EL (cell line): ENCODE measurements around the gene FBRSL1.

ENCODE experiments used
- DNase-seq: peaks from one replicate; pipeline ENCODE4 v3.0.0-alpha.2; 2016

FBRSL1 gene

DNA sequence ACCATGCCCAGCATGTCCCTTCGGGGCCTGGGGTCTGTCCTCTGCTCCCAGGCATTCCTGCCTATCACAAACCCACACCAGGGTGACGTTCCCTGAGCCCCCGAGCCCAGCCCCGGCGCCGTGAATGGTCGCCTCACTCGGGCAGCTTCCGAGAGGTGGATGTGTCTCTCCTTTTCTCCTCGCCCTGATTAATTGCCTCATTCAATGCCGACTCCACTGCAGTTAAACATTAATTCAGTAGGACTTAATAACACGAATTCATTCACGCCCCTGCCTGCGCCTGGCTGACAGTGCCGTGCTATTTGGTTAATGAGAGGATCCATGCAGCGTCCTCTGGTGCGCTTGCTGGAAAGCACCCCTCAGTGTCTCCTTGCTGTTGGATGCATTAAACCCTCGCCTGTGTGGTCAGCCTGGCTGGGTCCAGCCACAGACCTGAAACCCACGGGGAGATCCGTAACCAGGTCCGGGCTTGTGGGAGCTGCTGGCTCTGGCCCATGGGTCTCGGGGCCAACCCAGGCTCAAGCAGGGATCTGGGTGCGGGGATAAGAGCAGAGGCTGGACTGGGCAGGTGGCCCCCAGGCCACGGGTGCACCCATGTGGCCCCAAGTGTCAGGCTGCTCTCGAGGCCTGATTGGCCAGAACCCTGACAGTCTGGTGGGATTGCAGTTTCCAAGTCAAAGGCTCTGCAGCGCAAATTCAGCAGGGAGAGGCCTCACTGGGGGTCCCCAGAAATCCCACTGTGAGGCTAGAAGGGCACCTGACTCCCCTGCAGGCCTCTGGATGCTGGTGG, 55.4 kb downstream of the FBRSL1 start:
- no peak for DNase-seq

DNA sequence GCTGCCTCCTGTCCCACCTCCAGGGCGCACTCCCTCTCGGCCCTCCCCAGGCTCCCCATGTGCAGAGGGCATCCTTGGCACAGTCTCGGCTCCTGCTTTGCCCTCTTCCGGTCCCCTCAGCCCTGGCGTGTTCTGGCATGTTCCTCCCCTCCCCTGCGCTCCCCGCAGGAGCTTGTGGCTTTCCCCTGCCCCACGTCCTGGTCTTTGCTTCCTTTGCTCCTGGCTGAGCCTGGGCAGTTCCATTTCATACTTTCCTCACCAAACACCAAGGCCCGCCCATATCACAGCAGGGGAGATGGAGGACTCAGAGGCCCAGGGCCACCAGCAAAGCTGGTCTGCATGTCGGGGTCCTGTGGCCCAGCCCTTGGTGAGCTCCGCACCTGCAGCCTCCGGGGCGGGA, 56.0 kb downstream of the FBRSL1 start:
- no peak for DNase-seq

DNA sequence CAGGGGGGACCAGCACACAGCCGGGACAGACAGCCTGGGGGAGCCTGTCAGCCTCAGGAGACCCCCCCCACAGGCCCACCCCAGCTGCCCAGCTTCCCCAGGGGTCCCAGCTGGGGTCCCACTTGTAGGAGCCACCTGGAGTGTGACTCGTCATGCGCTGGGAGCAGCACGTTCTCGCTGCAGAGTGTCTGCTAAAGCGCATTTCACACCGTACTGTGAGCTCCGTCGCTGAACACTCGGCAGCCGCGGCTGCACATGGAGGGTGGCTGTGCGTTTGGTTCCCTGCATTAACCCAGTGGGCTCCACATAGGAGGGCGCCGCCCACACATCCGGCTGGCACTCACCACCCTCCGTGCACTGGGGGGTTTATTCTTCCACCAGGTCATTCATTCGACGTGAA, 56.7 kb downstream of the FBRSL1 start:
- DNase-seq: no peak

DNA sequence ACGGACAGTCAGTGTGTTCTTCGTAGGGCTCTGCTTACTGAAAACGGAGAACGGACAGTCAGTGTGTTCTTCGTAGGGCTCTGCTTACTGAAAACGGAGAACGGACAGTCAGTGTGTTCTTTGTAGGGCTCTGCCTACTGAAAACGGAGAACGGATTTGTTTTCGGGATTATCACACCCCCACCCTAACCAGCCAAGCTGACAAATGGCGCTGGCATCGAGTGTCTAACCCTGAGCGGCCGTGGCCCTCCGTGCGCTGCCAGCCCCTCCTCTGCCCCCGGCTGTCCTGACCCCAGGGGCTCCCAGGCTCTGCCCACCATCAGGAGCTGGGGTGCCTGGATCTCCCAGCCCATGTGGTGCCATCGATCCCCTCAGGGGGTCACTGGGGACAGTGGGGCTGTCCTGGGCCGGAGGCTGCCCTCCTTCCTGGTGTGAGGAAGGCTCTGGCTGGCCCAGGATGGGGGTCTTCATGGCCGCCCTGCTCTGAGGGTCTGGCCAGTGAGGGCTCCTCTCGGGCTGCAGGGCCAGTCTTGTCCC, 57.3 kb downstream of the FBRSL1 start:
- DNase-seq: no peak

DNA sequence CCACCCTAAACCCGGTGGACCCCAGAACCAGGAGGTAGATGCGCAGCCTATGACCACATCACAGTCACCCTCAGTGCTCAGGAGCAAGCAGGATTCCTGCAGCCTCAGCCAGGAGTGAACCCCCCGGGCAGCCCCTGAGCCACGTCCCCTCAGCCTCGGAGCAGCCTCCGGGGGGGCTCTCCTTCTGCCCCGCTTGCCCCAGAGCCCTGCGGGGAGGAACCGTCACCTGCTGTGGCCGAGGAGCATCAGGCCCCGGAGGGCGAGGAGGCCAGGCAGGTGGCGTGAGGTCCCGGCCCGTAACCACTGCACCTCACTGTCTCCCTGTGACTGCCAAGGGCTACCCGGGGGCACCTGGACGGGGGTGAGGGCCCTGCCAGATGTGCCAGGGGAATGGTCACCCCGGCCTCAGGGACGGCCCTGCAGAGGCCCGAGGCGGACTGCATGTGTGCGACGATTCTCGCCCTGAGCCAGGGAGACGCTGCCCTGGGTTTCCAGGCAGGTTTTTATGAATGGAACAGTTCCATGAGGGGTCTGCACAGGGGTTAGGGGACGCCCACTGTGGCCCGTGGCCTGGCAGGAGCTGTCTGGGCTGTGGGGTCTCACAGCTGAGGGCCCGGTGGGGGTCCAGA, 58.6 kb downstream of the FBRSL1 start:
- DNase-seq: no peak

DNA sequence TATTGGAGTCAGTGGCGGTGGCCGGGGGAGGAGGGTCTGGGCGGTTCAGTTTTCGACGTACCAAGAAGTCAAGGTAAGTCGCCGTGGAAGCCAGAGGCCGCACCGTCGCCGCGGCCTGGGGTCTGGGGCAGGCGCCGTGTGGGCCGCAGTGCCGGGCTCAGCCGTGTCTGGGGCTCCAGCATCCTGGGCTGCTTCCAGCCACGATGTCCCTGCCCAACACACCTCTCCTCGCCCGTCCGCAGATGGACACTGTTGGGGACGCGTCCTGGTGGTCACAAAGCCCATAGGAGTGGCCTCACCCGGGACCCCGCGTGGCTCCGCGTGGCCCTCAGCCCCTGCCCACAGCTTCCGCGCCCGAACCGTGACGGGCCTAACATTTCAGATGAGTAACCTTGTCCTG, 59.1 kb downstream of the FBRSL1 start:
- DNase-seq: no peak

DNA sequence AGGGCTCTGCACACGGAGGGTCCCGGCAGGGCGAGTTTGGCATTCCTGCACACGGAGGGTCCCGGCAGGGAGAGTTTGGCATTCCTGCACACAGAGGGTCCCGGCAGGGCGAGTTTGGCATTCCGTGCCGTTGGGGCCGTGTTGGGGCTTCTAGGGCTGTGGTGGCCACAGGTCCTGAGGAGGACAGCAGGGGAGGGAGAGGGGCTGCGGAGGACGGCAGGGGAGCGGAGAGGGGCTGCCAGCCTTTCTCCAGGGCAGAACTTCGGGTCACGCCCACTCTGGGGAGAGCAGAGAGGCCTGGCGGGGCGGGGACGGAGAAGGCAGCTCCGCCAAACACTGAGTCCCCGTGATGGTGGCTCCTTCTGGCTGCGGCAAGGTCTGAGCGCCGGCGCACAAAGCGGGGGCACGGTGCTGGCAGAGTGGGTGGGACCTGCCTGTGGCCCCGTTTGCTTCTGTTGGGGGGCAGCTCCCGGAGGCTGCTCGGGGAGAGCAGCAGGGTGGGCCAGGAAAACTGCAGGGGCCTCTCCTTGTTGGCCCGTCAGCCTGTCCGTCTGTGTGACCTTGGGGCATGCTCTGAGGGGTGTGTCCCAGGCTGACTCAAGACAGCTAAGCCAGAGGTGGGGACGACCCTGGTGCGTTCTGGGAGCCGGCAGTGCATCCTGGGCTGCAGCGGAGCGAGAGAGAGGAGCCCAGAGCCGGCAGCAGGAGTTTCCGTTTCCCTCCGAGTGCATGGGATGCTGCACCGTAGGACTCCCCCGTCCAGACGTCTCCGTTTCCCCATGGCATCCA, 60.3 kb downstream of the FBRSL1 start:
- no peak for DNase-seq

DNA sequence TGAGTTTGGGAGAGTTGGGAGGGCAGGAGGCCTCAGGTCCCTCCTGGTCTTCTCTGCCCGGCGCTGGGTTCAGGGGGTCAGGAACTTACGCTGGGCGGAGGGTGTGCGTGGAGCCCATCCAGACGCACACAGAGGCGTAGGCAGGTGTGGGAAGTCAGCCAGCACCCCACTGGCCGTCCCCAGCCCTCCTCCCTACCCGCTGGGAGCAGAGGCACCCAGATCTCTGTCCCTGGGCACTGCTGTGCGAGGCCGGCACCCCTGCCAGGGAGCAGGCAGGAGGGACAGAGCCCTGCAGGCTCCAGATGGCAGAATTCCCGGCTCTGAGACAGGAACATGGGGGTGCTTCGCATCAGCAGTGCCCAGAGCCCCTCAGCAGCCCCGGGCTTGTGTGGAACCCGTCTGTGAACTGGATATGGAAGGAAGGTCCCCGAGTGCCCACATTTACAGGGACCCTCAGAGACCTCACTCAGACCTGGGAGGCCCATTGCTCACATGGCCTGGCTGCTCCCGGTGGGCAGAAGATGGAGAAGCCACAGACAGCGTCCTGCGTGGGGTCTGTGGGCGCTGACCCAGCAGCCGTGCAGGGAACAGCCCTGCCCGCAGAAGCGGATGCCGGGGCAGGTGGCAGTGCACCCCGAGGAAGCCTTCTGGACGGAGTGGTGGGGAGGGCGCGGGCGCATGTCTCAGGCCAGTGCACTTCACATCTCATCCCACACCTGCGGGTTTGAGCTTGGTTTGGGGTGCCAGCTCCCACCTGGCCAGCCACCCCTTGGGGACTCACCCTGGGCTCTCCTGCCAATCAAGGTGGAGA, 61.1 kb downstream of the FBRSL1 start:
- no peak for DNase-seq

DNA sequence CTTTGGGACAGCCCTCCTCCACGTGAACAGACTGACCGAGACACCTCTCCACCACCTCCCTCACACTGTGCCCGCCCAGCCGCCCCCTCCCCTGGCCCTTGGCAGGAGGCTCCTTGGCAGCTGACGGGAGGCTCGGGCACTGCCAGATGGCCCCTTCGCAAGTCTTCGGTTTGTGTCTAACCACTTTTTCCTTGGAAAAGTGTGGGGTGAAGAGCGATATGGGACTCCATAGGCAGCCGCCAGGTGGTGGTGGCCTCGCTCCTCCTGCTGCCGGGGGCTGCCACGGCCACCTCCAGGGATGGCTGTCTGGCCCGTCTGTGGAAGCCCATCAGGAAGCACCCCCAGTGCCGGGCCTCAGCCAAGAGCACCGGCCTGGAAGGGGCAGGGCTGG, 61.7 kb downstream of the FBRSL1 start:
- no peak for DNase-seq

DNA sequence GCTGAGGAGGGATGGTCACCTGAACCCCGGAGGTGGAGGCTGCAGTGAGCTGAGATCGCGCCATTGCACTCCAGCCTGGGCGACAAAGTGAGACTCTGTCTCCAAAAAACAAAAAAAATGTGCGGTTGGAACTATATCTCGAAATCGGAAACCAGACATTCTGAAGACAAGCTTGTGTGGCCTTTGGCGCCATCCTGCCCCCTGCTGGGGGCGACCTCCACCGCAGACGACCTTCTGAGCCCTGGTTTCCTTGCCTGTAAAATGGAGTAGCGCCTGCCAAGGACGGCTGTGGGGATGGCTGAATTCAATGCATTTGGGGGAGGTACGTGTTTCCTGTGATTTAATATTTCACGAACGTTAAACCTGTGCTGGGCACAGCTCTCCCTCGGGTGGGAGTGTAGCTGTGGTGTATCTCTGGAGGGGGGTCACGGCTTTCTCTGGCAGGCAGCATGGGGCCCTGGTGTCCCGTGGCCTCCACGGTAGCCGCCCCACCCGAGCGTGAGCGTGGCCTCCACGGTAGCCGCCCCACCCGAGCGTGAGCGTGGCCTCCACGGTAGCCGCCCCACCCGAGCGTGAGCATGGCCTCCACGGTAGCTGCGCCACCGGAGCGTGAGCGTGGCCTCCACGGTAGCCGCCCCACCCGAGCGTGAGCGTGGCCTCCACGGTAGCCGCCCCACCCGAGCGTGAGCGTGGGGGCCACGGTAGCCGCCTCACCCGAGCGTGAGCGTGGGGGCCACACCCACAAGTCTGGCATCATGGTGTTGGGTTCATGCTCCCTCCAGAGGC, 65.1 kb downstream of the FBRSL1 start:
- no peak for DNase-seq

DNA sequence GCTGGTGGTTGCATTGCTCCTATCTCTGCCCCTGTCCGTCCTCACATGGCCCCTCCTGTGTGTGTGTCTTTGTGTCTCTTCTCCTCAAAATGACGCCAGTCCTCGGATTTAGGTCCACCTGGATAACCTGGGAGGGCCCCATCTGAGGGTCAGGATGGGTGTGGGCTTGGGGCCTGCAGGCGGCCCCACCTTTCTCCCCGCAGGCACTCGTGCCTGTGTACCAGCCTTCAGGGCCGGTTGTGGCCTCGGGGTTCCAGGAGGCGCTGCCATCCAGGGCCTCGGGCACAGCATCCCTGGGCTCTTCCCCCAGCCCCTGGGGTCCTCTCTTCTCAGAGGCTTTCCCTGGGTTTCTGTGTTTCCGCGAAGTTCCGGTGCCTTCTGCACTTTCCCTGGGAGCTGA, 65.7 kb downstream of the FBRSL1 start:
- DNase-seq: no peak

DNA sequence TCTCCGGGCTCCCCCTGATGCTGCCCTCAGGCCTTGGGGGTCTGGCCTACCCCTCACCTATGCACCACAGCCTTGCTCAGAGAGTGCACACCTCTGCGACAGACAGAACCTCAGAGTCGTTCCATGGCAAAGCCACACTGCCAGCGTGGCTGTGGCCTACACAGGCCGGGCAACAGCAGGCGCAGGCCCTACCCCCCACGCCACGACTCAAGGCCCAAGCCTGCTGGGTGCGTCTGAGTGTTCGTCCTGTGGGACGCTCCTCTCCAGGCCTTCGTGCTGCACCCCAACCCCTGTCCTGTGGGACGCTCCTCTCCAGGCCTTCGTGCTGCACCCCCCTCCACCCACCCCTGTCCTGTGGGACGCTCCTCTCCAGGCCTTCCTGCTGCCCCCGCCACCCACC, 66.3 kb downstream of the FBRSL1 start:
- no peak for DNase-seq

DNA sequence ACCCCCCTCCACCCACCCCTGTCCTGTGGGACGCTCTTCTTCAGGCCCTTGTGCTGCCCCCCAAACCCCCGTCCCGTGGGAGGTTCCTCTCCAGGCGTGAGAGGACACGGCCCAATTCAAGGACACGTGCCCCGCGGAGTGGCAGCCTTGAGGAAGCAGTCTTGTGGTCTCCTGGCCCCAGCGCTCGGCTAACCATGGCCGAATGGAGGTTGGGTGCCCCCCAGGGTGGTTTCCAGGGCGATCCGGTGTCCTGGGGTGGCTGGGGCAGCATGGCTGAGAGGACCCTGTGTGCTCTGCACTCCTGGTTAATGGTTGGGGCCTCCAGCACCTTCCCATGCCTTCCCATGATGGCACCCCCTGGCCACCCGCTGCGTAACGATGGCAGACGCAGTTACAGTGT, 66.8 kb downstream of the FBRSL1 start:
- DNase-seq: no peak

DNA sequence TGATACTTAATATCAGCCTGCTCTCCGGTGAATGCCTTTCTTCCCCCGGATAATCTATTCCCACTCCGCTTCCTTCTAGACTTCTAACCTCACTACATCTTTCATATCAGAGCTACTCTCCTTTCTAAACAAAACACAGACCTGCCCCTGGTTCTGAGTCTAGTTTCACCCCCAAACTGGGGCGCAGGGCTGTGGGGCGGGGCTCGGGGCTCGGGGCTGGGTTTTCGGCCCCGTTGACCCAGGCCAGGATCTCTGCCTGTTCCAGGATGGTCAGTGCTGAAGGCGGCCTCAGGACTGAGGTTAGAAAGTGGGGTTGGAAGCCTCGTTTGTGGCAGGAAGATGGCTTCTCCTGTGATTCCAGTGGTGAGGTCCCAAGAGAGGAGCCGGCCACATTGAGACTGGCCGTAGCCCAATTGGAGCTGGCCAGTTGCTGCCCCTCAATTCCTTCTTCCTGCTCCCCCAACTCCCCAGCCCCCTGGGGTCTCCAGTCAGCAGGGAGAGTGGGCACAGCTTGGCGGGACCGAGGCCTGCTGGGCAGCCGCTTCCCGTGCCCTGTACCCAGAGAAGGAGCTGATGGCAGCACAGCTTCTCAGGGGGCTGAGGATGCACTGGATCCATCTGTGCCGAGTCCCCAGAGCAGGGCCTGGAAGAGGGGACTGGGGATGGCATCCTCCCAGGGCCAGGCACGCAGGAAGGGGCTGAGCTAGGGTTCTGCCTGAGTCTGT, 67.5 kb downstream of the FBRSL1 start:
- DNase-seq: no peak

DNA sequence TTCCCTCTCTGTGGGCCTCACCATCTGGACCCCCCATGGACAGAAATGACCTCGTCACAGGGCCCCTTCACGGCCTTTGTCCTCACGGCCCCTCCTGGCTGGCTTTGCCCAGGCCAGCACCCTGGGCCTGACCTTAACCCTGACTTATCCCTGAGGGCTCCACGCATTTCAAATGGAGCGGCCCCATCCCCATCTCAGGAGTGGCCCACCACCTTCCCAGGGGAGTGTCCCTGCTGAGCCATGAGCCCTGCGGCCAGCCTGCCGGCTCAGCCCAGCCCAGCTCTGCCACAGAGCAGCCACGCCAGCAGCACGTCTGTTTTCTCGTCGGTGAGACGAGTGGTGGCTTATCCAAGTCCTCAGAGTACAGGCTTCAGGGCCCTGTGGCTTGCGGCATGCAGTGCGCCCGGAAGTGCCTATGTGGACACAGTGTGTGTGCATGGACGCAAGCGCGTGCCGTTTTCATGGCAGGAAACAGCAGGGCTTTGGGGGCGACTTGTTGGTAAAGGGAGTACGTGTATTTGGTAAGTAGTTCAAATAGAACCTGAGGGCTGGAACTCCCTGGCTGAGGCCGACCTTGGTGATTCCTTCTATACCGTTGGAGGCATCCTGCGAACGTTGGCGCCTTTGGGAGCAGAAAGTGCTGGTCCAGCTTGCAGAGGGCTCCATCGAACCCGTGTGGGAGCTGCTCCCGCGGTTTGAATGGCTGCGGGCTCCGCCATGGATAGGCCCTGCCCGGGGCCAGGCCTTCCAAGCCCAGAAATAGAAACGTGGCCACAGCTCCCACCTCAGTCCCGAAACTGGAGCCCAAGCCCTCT, 68.3 kb downstream of the FBRSL1 start:
- DNase-seq: no peak

DNA sequence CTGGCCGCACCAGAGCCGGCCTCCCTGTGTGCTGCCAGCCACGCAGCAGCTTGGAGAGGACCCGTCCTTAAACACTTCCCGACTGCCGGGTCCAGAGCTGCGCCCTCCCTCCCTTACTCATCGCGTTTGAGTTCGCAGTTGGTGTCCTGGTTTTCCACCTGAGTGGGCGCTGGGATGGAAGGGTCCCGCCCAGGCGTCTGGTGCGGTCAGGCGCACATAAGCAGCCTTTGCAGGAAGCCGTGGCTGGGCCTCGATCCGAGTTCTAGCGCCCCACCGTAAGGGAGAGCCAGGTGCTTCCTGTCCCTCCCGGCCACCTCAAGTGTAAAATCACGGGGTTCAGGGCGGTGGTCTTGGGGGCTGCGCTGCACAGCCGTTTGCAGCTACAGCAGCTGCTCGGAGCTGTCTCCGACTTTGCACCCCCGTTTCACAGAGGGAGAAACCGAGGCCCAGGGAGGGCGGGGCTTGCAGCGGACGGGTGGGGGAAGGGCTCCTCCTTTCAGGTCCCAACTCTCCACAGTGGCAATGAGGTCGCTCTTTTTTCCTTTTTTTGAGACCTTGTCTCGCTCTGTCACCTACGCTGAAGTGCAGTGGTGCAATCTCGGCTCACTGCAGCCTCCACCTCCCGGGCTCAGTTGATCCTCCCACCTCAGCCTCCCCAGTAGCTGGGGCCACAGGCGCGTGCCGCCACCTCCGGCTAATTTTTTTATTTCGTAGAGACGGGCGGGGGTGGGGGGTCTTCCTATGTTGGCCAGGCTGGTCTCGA, 69.1 kb downstream of the FBRSL1 start:
- DNase-seq: no peak

DNA sequence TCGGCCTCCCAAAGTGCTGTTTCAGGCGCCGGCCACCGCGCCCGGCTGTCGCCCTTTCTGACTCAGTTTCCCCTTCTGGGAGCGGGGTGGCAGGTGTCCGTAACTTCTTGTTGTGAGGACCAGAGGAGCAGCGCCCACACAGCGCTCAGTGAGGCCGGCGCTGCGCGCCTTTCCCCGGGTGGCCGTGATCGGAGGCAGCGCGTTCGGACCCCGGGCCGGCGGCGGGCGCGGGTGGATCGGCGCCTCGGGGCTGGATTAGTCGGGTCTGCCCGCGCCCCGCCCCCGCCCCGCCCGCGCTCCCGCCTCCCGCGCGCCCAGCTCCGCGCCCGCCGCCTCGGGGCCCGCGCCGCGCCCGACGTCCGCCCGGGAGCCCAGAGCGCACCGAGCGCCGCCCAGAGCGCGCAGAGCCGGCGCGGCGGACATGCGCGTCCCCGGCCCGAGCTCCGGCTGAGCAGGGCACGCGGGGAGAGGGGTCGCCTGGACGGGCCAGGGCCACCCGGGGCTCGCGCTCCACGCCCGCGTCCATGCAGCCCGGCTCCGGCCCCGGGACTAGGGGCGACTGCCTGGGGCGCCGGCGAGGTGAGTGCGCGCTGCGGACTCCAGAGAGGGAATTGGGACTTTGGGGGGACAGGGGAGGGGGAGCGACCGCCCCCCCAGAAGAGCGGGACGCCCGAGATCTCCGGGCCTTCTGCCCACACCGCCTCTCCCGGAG, 69.9 kb downstream of the FBRSL1 start:
- peak; percentile 55 for DNase-seq

DNA sequence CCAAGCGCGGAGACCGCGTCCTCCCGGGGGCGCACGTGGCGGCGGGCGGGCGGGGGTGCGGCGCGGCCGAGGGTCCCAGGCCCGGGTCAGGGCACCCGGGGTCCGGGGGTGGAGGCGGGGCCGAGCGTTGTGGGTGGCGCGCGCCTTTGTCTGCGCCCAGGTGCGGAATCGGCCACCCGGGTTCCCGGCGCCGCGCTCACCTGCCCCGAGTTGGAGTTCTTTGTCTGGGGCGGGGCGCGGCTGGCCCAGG, 70.3 kb downstream of the FBRSL1 start:
- no peak for DNase-seq
